ENCODE results near the gene BHLHE23.

The BHLHE23 gene

GRCh38 chr20:62991196-62991807 lies 15.5 kb downstream of the BHLHE23 start:
- DNase-seq (ENCODE audit: low read depth): no peak

DNA sequence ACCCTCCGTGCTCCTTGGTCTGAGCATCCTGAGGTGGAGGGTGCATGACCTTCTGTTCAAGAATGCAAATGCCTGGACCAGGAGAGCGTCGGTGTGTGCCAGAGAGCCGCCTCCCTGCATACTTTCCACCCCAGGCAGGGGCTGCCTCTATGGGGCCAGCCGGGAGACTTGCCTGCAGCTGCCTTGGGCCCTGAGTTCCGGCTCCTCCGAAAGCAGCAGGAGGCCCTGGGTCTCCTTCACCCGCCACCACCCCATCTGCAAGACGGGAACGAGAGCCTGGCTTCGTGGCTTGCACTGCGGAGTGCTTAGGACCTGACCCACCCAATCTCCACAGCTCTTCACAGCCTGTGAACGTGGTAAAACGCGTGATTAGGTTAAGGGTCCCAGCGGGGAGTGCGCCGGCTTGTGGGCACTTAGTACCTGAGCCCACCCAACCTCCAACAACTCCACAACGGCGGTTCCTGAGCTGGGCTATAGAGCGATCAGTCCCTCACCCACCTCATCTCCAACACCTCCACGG lies 16.4 kb downstream of the BHLHE23 start:
- DNase-seq (ENCODE audit: low read depth): no peak

- no peak for DNase-seq (ENCODE audit: low read depth)
These were observed 17.6 kb downstream of the BHLHE23 start for GRCh38 chr20:62989201-62989601.

DNA sequence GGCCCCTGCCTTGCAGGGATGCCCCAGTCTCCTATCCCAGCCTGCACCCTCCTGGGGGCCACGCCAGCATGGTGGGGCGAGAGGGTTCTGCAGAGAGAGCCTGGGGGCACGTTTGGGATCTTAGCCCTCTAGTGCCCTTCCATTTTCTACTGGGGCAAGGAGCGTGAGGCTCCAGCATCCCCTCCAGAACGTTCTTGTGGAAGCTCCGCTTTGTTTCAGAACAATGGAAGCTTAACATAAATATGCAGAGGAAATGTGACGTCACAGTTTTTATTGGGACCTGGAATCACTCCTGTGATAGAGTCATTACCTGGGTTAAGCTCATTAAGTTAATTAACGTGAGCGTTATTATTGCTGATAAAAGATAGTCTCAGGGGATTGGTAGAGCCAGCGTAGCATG lies 19.6 kb downstream of the BHLHE23 start:
- no peak for DNase-seq (ENCODE audit: low read depth)

- no peak for DNase-seq (ENCODE audit: low read depth)
These were observed 20.4 kb downstream of the BHLHE23 start for GRCh38 chr20:62986257-62986800.

- DNase-seq (ENCODE audit: low read depth): no peak
These were observed 21.4 kb downstream of the BHLHE23 start for GRCh38 chr20:62985444-62985778.

DNA sequence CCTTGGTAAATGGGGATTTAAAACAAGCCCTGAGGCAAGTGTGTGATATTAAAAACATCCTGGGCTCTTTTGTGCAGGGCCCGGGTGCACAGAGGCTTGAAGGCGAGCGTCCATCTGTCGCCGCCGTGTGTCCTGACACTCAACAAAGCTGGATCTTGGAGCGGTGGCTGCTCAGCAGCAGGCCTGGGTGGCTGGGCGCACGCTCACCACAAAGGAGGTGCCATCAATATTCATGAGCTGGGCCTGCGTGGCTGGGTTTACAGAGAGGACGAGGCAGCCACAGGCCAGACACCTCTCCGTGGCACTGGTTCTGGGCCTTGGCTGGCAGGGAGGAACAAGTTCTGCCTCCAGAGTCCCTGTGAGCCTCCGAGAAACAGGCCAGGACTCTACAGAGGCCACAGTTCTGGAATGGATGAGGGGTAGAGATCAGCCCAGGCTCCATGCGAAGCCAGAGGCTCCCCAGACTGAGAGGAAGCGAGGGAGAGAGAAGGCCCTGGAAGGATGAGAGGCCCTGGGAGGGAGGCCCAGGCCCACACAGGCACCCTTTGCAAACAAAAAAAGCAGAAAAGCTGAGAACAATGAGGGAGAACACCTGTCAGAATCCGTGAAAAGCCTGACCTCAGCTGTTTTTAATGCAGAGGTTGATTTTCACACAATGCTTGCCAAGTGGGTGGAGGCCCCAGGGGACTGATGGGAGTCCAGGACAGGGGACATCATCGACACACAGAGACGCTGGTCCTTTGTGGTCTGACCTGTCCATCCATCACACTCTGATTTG lies 21.9 kb downstream of the BHLHE23 start:
- no peak for DNase-seq (ENCODE audit: low read depth)

DNA sequence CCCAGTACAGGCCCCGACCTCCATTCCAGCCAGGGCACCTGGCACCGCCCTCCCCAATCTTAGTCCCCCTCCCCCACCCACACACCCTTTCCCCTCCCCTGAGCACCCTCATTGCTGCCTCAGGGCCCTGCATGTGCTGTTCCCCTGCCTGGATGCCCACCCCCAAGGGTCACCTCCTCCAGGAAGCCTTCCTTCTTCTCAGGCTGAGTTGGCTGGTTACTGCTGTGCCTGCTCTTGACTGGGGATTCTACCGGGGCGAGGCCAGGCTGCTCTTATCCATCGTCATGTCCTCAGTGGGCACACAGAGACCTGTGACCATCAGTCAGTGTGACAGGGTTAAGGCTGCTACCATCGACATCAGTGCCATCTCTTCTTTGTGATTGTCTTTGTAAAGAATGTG lies 23.6 kb downstream of the BHLHE23 start:
- DNase-seq (ENCODE audit: low read depth): no peak

GRCh38 chr20:62982124-62983075 lies 24.4 kb downstream of the BHLHE23 start:
- no peak for DNase-seq (ENCODE audit: low read depth)

GRCh38 chr20:62980970-62981369 lies 25.8 kb downstream of the BHLHE23 start:
- no peak for DNase-seq (ENCODE audit: low read depth)

GRCh38 chr20:62980380-62980960 lies 26.3 kb downstream of the BHLHE23 start:
- DNase-seq (ENCODE audit: low read depth): no peak

- no peak for DNase-seq (ENCODE audit: low read depth)
These were observed 26.8 kb downstream of the BHLHE23 start for GRCh38 chr20:62979876-62980373.

- no peak for DNase-seq (ENCODE audit: low read depth)
These were observed 27.5 kb downstream of the BHLHE23 start for GRCh38 chr20:62979310-62979709.

GRCh38 chr20:62978561-62978943 lies 28.2 kb downstream of the BHLHE23 start:
- no peak for DNase-seq (ENCODE audit: low read depth)

- peak; percentile 64 for DNase-seq (ENCODE audit: low read depth)
These were observed 28.9 kb downstream of the BHLHE23 start for GRCh38 chr20:62977613-62978560.

- DNase-seq (ENCODE audit: low read depth): no peak
These were observed 29.9 kb downstream of the BHLHE23 start for GRCh38 chr20:62976886-62977285.

DNA sequence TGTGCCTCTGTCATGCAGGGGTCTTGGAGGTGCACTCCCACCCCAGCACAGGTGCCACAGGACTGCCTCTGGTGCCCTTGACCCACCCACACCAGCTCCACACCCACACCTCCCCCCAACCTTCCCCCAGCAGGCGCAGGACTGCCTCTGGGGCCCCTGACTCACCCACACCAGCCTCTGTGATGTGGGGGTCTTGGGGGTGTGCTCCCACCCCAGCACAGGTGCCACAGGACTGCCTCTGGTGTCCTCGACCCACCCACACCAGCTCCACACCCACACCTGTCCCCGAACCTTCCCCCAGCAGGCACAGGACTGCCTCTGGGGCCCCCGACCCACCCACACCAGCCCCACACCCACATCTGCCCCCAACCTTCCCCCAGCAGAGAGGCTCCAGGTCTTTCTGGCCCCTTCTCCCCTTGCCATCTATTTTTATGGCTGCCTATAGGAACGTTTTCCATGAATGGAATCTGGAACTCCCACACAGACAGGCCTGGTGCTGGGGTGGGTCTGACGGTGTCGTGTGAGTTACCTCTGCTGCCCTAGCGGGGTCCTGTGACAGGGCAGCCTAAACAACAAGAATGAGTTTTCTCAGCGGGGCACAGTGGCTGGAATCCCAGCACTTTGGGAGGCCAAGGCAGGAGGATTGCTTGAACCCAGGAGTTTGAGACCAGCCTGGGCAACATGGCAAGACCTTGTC lies 30.8 kb downstream of the BHLHE23 start:
- DNase-seq (ENCODE audit: low read depth): no peak

- DNase-seq (ENCODE audit: low read depth): no peak
These were observed 31.5 kb downstream of the BHLHE23 start for GRCh38 chr20:62975251-62975760.

DNA sequence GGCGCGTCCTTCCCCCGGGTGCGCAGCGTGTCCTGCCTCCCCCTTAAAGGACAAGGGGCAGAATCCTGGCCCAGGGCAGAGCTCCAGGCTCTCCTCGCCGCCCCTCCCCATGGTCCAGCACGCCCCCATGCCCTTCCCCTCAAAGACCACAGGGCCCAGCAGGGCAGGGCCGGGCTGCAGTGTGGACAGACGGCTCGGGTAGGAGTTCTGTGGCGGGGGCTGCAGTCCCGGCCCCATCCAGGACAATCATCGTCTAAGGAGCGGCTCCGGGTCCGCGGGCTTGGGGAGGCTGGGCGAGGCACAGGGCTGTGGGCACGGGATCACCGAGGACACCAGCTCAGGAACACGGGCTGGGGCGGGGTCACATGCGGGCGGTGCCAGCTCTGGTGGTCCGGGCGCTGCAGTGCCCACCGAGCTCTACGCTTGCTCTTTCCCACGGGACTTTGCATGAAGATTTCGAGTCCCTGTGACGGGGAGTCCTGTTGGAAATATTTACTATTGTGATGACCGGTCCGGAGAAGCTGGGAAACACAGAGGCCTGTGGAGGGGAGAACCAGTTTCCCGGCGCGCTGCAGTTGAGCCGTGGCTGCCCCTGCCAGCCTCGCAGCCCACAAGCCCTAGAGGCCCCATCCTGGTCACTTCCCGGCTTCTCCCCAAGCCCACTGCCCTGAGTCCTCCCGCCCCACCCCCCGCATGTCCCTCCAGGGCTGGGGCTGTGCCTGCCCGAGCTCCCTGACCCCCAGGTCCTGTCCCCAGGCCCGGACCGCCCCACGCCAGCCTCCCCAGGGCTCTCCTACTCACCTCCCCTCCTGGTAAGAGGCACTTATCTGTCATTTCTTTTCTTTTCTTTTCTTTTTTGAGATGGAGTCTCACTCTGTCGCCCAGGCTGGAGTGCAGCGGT lies 33.7 kb downstream of the BHLHE23 start:
- no peak for DNase-seq (ENCODE audit: low read depth)

All from activated T-cell treated with anti-CD3 and anti-CD28 coated beads for 24 hours (primary cell).